Fibroblast of villous mesenchyme (primary cell): ENCODE data around the gene LAMP1. TPM values are rescaled to one million over a fixed set of nuclear protein-coding genes. Genes with fewer than 3 reads are reported as not detected.

ENCODE experiments used
- DNase-seq: peaks from one replicate; pipeline ENCODE4 v3.0.0-alpha.2; 2010; ENCODE audit warnings: low read depth
- H3K4me3 ChIP-seq: 2 replicates; pipeline ENCODE4 v1.5.1; 2011; ENCODE audit warnings: low read depth, mild to moderate bottlenecking, low read length
- CTCF ChIP-seq: IDR thresholded peaks from 2 replicates; pipeline ENCODE4 v1.5.1; 2012; ENCODE audit warnings: low read depth, mild to moderate bottlenecking, low read length; ENCODE audit not compliant: insufficient read depth
- total RNA-seq: library from RNA; depleted of rRNA; stranded (reverse); fragments of >200 nt; gene quantifications from 2 replicates; pipeline ENCODE4 v1.2.3, GENCODE V29; 2012

LAMP1 gene
- total RNA-seq, 1 donor = 101 TPM

- no peak for DNase-seq
- no peak overlapping the region for H3K4me3 ChIP-seq
- no peak for TF ChIP-seq CTCF
Observed at GRCh38 chr13:113332615-113333014, 35.6 kb downstream of the LAMP1 start.

- no peak overlapping the region for H3K4me3 ChIP-seq
- TF ChIP-seq CTCF = no peak
- DNase-seq = no peak
Observed at GRCh38 chr13:113333076-113333475, 36.0 kb downstream of the LAMP1 start.

GRCh38 chr13:113337556-113337955 lies 40.5 kb downstream of the LAMP1 start:
- DNase-seq = no peak
- TF ChIP-seq CTCF = no peak
- no peak overlapping the region for H3K4me3 ChIP-seq

- TF ChIP-seq CTCF = no peak
- DNase-seq = no peak
- no peak overlapping the region for H3K4me3 ChIP-seq
Observed at GRCh38 chr13:113337976-113338375, 40.9 kb downstream of the LAMP1 start.

- no peak for DNase-seq
- H3K4me3 ChIP-seq = no peak overlapping the region
- no peak for TF ChIP-seq CTCF
Observed at GRCh38 chr13:113338451-113338850, 41.4 kb downstream of the LAMP1 start.

GRCh38 chr13:113342820-113343691 lies 46.0 kb downstream of the LAMP1 start:
- TF ChIP-seq CTCF = no peak
- no peak overlapping the region for H3K4me3 ChIP-seq
- DNase-seq = no peak

GRCh38 chr13:113343692-113343968 lies 46.6 kb downstream of the LAMP1 start:
- no peak for TF ChIP-seq CTCF
- DNase-seq = no peak
- H3K4me3 ChIP-seq = no peak overlapping the region
